A673 (cell line): ENCODE measurements around the gene CDHR4.

Experiments
- EZH2 ChIP-seq: fragments of 200-600 bp; sonication (generic); IDR thresholded peaks from 2 replicates; pipeline ENCODE4 v1.6.1; 2017; ENCODE audit warnings: borderline replicate concordance, low read depth, mild to moderate bottlenecking, mixed read lengths, antibody characterized with exemption, low read length; ENCODE audit not compliant: poor library complexity, severe bottlenecking
- TF ChIP-seq, protein P1 (sequence below): fragments of 300-800, 200-600 bp; sonication (generic); conservative IDR thresholded peaks from 2 replicates; pipeline ENCODE4 v1.5.1; 2017; ENCODE audit warnings: low read depth, mild to moderate bottlenecking, antibody characterized with exemption, low read length, moderate library complexity, mixed read lengths

DNA sequence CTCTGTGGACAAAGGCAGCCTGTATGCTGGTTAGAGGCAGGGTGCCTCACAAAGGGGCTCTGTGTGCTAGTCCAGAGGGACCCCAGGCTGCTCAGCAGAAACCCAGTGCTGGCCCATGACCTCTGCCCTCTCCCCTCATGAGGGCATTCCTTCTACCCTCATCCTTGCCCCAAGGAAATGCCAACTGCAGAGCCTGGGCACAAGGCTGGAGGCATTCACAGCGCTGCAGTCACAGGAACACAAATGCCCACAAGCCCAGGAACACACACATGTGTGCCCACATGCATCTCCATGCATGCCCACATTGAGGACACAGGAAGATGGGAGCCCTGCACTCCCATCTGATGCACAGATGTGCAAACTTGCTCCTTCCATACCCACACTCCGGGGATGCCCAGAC is 7.2 kb upstream of the CDHR4 start:
- TF ChIP-seq, protein P1, sequence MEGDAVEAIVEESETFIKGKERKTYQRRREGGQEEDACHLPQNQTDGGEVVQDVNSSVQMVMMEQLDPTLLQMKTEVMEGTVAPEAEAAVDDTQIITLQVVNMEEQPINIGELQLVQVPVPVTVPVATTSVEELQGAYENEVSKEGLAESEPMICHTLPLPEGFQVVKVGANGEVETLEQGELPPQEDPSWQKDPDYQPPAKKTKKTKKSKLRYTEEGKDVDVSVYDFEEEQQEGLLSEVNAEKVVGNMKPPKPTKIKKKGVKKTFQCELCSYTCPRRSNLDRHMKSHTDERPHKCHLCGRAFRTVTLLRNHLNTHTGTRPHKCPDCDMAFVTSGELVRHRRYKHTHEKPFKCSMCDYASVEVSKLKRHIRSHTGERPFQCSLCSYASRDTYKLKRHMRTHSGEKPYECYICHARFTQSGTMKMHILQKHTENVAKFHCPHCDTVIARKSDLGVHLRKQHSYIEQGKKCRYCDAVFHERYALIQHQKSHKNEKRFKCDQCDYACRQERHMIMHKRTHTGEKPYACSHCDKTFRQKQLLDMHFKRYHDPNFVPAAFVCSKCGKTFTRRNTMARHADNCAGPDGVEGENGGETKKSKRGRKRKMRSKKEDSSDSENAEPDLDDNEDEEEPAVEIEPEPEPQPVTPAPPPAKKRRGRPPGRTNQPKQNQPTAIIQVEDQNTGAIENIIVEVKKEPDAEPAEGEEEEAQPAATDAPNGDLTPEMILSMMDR = no peak
- no peak for TF ChIP-seq EZH2
